HG02642 (cell line): ENCODE measurements around the gene SHC2.

ENCODE experiments used
- ATAC-seq: cut with Tn5 transposase; IDR thresholded peaks from one replicate; pipeline ENCODE4 v1.9.1; 2021; ENCODE audit warnings: mild to moderate bottlenecking; ENCODE audit not compliant: unreplicated experiment, poor library complexity

The SHC2 gene

GRCh38 chr19:409516-410242, 51.2 kb downstream of the SHC2 start:
- no peak for ATAC-seq

- no peak for ATAC-seq
Measured at GRCh38 chr19:408902-409515, 51.8 kb downstream of the SHC2 start, which contains the start of gene C2CD4C. TSS of gene C2CD4C (minus strand) at chr19:409147. CDS start at chr19:408361, 786 bp downstream.

GRCh38 chr19:408441-408901, 52.4 kb downstream of the SHC2 start:
- no peak for ATAC-seq

GRCh38 chr19:407511-408440, 53.1 kb downstream of the SHC2 start:
- ATAC-seq: no peak

- ATAC-seq: no peak
Measured at GRCh38 chr19:406971-407510, 53.8 kb downstream of the SHC2 start.

- no peak for ATAC-seq
Measured at GRCh38 chr19:406135-406781, 54.6 kb downstream of the SHC2 start.

GRCh38 chr19:405121-405965, 55.5 kb downstream of the SHC2 start:
- ATAC-seq: no peak

GRCh38 chr19:403221-404027, 57.4 kb downstream of the SHC2 start:
- ATAC-seq: no peak

- ATAC-seq: no peak
Measured at GRCh38 chr19:402786-403185, 58.0 kb downstream of the SHC2 start.

GRCh38 chr19:401866-402511, 58.8 kb downstream of the SHC2 start:
- no peak for ATAC-seq

- no peak for ATAC-seq
Measured at GRCh38 chr19:400976-401865, 59.6 kb downstream of the SHC2 start.

- ATAC-seq: no peak
Measured at GRCh38 chr19:399370-399769, 61.5 kb downstream of the SHC2 start.

- ATAC-seq: no peak
Measured at GRCh38 chr19:398719-399118, 62.1 kb downstream of the SHC2 start.

GRCh38 chr19:397941-398706, 62.7 kb downstream of the SHC2 start:
- no peak for ATAC-seq

GRCh38 chr19:397321-397720, 63.5 kb downstream of the SHC2 start:
- ATAC-seq: no peak

- no peak for ATAC-seq
Measured at GRCh38 chr19:395467-395866, 65.4 kb downstream of the SHC2 start.
